ENCODE data around the gene DCLRE1B. TPM values are rescaled to one million over a fixed set of nuclear protein-coding genes. Genes with fewer than 3 reads are reported as not detected.
"Not testable (repeated sequence)": the region's sequence is repeated elsewhere in the genome, so short reads cannot be mapped to it uniquely, and the experiment has no call there.

Gene DCLRE1B
- total and polyA plus RNA-seq, 4 donors: 0.82 to 6.6 (median 1.2) TPM

DNA sequence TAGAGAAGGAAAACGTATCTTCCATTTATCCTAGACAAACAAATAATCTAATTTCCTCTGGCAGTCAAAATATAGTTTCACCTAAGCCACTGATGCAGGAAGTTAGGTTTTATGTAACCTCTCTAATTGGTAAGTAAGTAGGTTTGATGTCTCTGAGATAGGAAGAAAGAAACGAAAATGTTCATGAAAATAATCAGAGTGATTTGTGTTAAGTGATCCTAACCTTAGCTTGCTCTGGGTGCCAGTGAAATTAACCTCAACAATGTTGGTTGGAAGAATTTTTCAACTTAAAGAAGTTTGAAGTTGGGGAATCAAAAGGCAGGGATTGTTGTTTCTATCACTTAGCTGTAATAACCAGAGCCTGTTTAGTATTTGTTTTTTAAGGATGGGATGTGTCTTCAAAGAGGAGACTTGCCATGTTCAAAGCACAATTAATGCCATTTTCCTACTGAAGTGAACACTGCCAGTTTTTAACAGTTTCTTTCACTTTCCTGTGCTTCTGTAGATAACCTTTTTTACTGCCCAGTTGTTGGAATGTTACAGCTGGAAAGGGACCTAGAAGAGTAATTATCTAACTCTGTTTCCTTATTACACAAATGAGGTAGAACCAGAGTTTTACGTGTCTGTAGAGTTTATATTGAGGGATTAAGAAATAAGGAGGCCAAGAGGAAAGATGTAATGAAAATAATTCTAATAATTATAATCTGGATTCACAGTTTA is 42.4 kb downstream of the DCLRE1B start:
- 25% methylated on average over 3 of the region's 3 CpGs for WGBS
- H3K4me3 ChIP-seq (ENCODE audit: low read depth in 1 of 3, low read length in 3 of 3): no peak overlapping the region
- peaks cover 0 to 3% (median 0%) of the 10 kb centered on the region in 4 donors for H3K36me3 ChIP-seq (ENCODE audit: control insufficient read depth in 4 of 4, insufficient read depth in 3 of 4, low read depth in 1 of 4, low read length in 3 of 4)
- TF ChIP-seq CTCF (IDR thresholded peaks at IDR 0.05; ENCODE audit: low read depth, low read length, missing input control) (no peak), ATF3 (IDR thresholded peaks at IDR 0.05) (no peak), SP1 (IDR thresholded peaks at IDR 0.05) (no peak), YY1 (IDR thresholded peaks at IDR 0.05) (no peak), FOXA2 (IDR thresholded peaks at IDR 0.05) (no peak), GABPA (IDR thresholded peaks at IDR 0.05 in 1 of 2, conservative IDR thresholded peaks at IDR 0.05 in 1 of 2) (no peak), HNF4G (IDR thresholded peaks at IDR 0.05) (no peak)
- no peak overlapping the region for H3K27ac ChIP-seq (ENCODE audit: low read depth in 1 of 2, low read length in 2 of 2)
- H3K27me3 ChIP-seq (ENCODE audit: control insufficient read depth in 4 of 4, insufficient read depth in 4 of 4, low read length in 3 of 4): no peaks in the 10 kb centered on the region
- DNase-seq (ENCODE audit: low spot score): no peak
- H3K9me3 ChIP-seq (ENCODE audit: control insufficient read depth in 4 of 4, low read length in 3 of 4): no peaks in the 10 kb centered on the region
- peaks cover 2 to 29% (median 22%) of the 10 kb centered on the region in 4 donors for H3K4me1 ChIP-seq (ENCODE audit: control insufficient read depth in 4 of 4, insufficient read depth in 4 of 4, low read length in 3 of 4)
- H3K9ac ChIP-seq (ENCODE audit: low read depth in 1 of 2, low read length in 2 of 2): peak overlapping the region in 1 of 2 donors; percentile 1

DNA sequence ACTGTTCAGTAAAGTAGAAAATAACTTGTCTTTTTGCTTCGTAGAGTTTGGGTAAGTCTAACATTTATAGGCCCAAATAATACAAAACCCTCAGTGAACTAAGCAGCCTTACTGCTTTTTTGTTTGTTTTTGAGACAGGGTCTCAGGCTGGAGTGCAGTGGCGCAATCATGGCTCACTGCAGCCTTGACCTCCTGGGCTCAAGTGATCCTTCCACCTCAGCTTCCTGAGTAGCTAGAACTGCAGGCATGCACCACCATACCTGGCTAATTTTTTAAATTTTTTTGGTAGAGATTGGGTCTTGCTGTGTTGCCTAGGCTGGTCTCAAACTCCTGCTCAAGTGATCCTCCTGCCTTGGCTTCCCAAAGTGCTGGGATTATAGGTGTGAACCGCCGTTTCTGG is 43.0 kb downstream of the DCLRE1B start:
- H3K27ac ChIP-seq (ENCODE audit: low read depth in 1 of 2, low read length in 2 of 2); H3K9ac ChIP-seq (ENCODE audit: low read depth in 1 of 2, low read length in 2 of 2); H3K36me3 ChIP-seq (ENCODE audit: control insufficient read depth in 4 of 4, insufficient read depth in 3 of 4, low read depth in 1 of 4, low read length in 3 of 4); DNase-seq (ENCODE audit: low spot score); H3K27me3 ChIP-seq (ENCODE audit: control insufficient read depth in 4 of 4, insufficient read depth in 4 of 4, low read length in 3 of 4); H3K4me3 ChIP-seq (ENCODE audit: low read depth in 1 of 3, low read length in 3 of 3); H3K9me3 ChIP-seq (ENCODE audit: control insufficient read depth in 4 of 4, low read length in 3 of 4): not testable (repeated sequence)
- peaks cover 2 to 29% (median 22%) of the 10 kb centered on the region in 4 donors for H3K4me1 ChIP-seq (ENCODE audit: control insufficient read depth in 4 of 4, insufficient read depth in 4 of 4, low read length in 3 of 4)
- WGBS: 74% methylated on average over 4 of the region's 4 CpGs

DNA sequence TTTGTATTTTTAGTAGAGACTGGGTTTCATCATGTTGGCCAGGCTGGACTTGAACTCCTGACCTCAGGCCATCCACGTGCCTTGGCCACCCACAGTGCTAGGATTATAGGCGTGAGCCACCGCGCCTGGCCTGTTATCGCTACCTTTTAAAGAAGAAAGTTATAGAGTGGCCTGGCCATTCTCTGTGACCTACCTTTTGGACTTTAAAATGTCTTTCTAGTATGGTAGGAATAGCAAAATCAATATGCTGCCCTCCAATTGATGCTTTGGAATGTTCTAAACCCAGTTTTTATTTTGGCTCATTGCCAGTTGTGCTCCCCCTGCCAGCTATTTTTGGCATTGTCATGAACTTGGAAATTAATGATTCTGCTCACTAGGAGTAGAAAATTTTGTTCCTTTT is 43.9 kb downstream of the DCLRE1B start:
- H3K4me3 ChIP-seq (ENCODE audit: low read depth in 1 of 3, low read length in 3 of 3): no peak overlapping the region
- H3K4me1 ChIP-seq (ENCODE audit: control insufficient read depth in 4 of 4, insufficient read depth in 4 of 4, low read length in 3 of 4): peaks cover 2 to 29% (median 22%) of the 10 kb centered on the region in 4 donors
- TF ChIP-seq EGR1 (IDR thresholded peaks at IDR 0.05; ENCODE audit: low read depth in 2 of 2) (no peak), NR2F2 (IDR thresholded peaks at IDR 0.05) (peak; percentile 36), SP1 (IDR thresholded peaks at IDR 0.05) (peak; percentile 37), ATF3 (IDR thresholded peaks at IDR 0.05) (peak; percentile 0), ZBTB33 (IDR thresholded peaks at IDR 0.05) (no peak), HNF4A (conservative IDR thresholded peaks at IDR 0.05) (peak; percentile 58 to 71), FOXA1 (IDR thresholded peaks at IDR 0.05) (no peak), JUND (IDR thresholded peaks at IDR 0.05) (peak in 1 of 2 donors; percentile 10), FOXA2 (IDR thresholded peaks at IDR 0.05) (no peak), RXRA (IDR thresholded peaks at IDR 0.05) (peak; percentile 57), YY1 (IDR thresholded peaks at IDR 0.05) (peak; percentile 32), RAD21 (IDR thresholded peaks at IDR 0.05) (peak; percentile 43 to 51), GABPA (IDR thresholded peaks at IDR 0.05 in 1 of 2, conservative IDR thresholded peaks at IDR 0.05 in 1 of 2) (no peak), CTCF (IDR thresholded peaks at IDR 0.05; ENCODE audit: low read depth, low read length, missing input control) (peak; percentile 31)
- H3K9ac ChIP-seq (ENCODE audit: low read depth in 1 of 2, low read length in 2 of 2): no peak overlapping the region
- no peak overlapping the region for H3K27ac ChIP-seq (ENCODE audit: low read depth in 1 of 2, low read length in 2 of 2)
- 31% methylated on average over 5 of the region's 5 CpGs for WGBS
- DNase-seq (ENCODE audit: low spot score): no peak
- H3K9me3 ChIP-seq (ENCODE audit: control insufficient read depth in 4 of 4, low read length in 3 of 4): no peaks in the 10 kb centered on the region
- no peaks in the 10 kb centered on the region for H3K27me3 ChIP-seq (ENCODE audit: control insufficient read depth in 4 of 4, insufficient read depth in 4 of 4, low read length in 3 of 4)
- peaks cover 0 to 2% (median 0%) of the 10 kb centered on the region in 4 donors for H3K36me3 ChIP-seq (ENCODE audit: control insufficient read depth in 4 of 4, insufficient read depth in 3 of 4, low read depth in 1 of 4, low read length in 3 of 4)

All from liver (tissue), 9 donors.